GM12878 (cell line): Measurements from ENCODE around the gene PIGU. TPM values are rescaled to one million over a fixed set of nuclear protein-coding genes. Genes with fewer than 3 reads are reported as not detected.

ENCODE experiments used
- ATAC-seq: fragments of 200-7000 bp; cut with Tn5 transposase; 3 replicates; pipeline ENCODE4 v1.9.1; 2020; ENCODE audit warnings: mild to moderate bottlenecking, moderate library complexity
- BruUV-seq: library from RNA; stranded (reverse); fragments of 400-500 nt; replicated peaks from 2 replicates; lab custom pipeline; 2021; lab: Mats Ljungman, UMichigan
- CTCF ChIA-PET: fragments of 300-600 bp; sonication (Branson Sonifier 250); formaldehyde crosslinking; extraction: SDS; loops from one replicate; lab custom pipeline; 2021; ENCODE audit warnings: inconsistent platforms; lab: Yijun Ruan, JAX
- POLR2A ChIA-PET: fragments of 350-600 bp; formaldehyde crosslinking; extraction: SDS; loops from one replicate; lab custom pipeline; 2021; ENCODE audit warnings: inconsistent platforms; lab: Charles Lee
- RAD21 ChIA-PET: fragments of 300-600 bp; sonication (Branson Sonifier 250); formaldehyde crosslinking; loops from one replicate; lab custom pipeline; 2023; ENCODE audit warnings: antibody characterized with exemption; ENCODE audit not compliant: unreplicated experiment; lab: Charles Lee
- SMC1A ChIA-PET: fragments of 300-600 bp; sonication (Branson Sonifier 250); formaldehyde crosslinking; loops from one replicate; lab custom pipeline; 2023; ENCODE audit not compliant: unreplicated experiment, uncharacterized antibody; lab: Charles Lee
- DNase-seq: peaks from one replicate; pipeline ENCODE4 v3.0.0-alpha.2; 2011; ENCODE audit warnings: low read depth, low spot score
- FAIRE-seq: peaks from 3 replicates; lab custom pipeline; 2011; peaks lifted over from hg19 to GRCh38; lab: Jason Lieb, UNC
- H2AFZ ChIP-seq: 2 replicates; pipeline ENCODE4 v1.6.0; 2011; ENCODE audit warnings: low read depth, low read length, control low read depth; ENCODE audit not compliant: control insufficient read depth
- H3K27ac ChIP-seq: 2 replicates; pipeline ENCODE4 v1.5.1; 2011; ENCODE audit warnings: control low read depth; ENCODE audit not compliant: control insufficient read depth, insufficient read depth
- H3K27me3 ChIP-seq, 2 experiments: replicated peaks in 1 of 2; 2 replicates each; pipeline versions ENCODE4 v1.6.0 to v1.6.1; 2011; ENCODE audit warnings: low read length in 1 of 2; ENCODE audit not compliant: control insufficient read depth in 2 of 2, insufficient read depth in 2 of 2
- H3K36me3 ChIP-seq, 2 experiments: 2 replicates each; pipeline ENCODE4 v1.5.1; 2011; ENCODE audit warnings: low read length in 1 of 2; ENCODE audit not compliant: control insufficient read depth in 2 of 2, insufficient read depth in 2 of 2
- H3K4me1 ChIP-seq: 2 replicates; pipeline ENCODE4 v1.6.1; 2011; ENCODE audit warnings: mild to moderate bottlenecking, low read length, moderate library complexity, mixed read lengths; ENCODE audit not compliant: control insufficient read depth, insufficient read depth
- H3K4me2 ChIP-seq: 2 replicates; pipeline ENCODE4 v1.6.0; 2011; ENCODE audit warnings: control low read depth; ENCODE audit not compliant: control insufficient read depth, insufficient read depth
- H3K4me3 ChIP-seq: fragments of 200-600 bp; sonication (generic); 2 replicates; pipeline ENCODE4 v1.5.1; 2016
- H3K79me2 ChIP-seq: 2 replicates; pipeline ENCODE4 v1.6.0; 2011; ENCODE audit warnings: low read length; ENCODE audit not compliant: control insufficient read depth, insufficient read depth
- H3K9ac ChIP-seq: 2 replicates; pipeline ENCODE4 v1.8.0; 2011; ENCODE audit warnings: low read length, control low read depth, mixed read lengths; ENCODE audit not compliant: control insufficient read depth, insufficient read depth
- H3K9me3 ChIP-seq: replicated peaks from 3 replicates; pipeline ENCODE4 v1.5.1; 2011; ENCODE audit warnings: mild to moderate bottlenecking, low read length; ENCODE audit not compliant: control insufficient read depth, insufficient read depth
- H4K20me1 ChIP-seq: 2 replicates; pipeline ENCODE4 v1.6.0; 2011; ENCODE audit not compliant: control insufficient read depth, insufficient read depth
- BCL11A ChIP-seq: IDR thresholded peaks from 2 replicates; pipeline ENCODE4 v1.6.1; 2011; ENCODE audit warnings: low read depth, low read length
- CHD2 ChIP-seq: IDR thresholded peaks from 2 replicates; pipeline ENCODE4 v1.6.1; 2011; ENCODE audit warnings: low read depth, low read length, improper control_type of control experiment, borderline replicate concordance
- FOXK2 ChIP-seq: fragments of 450-650 bp; IDR thresholded peaks from 2 replicates; pipeline ENCODE4 v1.6.1; 2017; ENCODE audit warnings: mild to moderate bottlenecking, moderate library complexity
- MTA2 ChIP-seq: fragments of 450-650 bp; IDR thresholded peaks from 2 replicates; pipeline ENCODE4 v1.6.1; 2016; ENCODE audit warnings: low read depth, mild to moderate bottlenecking, moderate library complexity
- NFYA ChIP-seq: IDR thresholded peaks from 2 replicates; pipeline ENCODE4 v1.6.1; 2011; ENCODE audit warnings: low read depth, mild to moderate bottlenecking, low read length, improper control_type of control experiment, borderline replicate concordance
- POLR2AphosphoS2 ChIP-seq: IDR thresholded peaks from 2 replicates; pipeline ENCODE4 v1.6.1; 2011; ENCODE audit warnings: low read depth, mild to moderate bottlenecking, low read length, improper control_type of control experiment, moderate library complexity
- PRDM15 ChIP-seq: fragments of 450-650 bp; formaldehyde crosslinking; IDR thresholded peaks from 2 replicates; pipeline ENCODE4 v1.4.0; 2020; ENCODE audit warnings: mild to moderate bottlenecking, moderate library complexity
- RB1 ChIP-seq: fragments of 450-650 bp; formaldehyde crosslinking; IDR thresholded peaks from 2 replicates; pipeline ENCODE4 v1.6.1; 2017; ENCODE audit warnings: mild to moderate bottlenecking, borderline replicate concordance
- SMARCA5 ChIP-seq: fragments of 450-650 bp; IDR thresholded peaks from 2 replicates; pipeline ENCODE4 v1.6.1; 2017; ENCODE audit warnings: mild to moderate bottlenecking
- SPI1 ChIP-seq: IDR thresholded peaks from 2 replicates; pipeline ENCODE4 v1.6.1; 2011; ENCODE audit warnings: low read depth, mild to moderate bottlenecking, low read length, moderate library complexity, borderline replicate concordance; ENCODE audit not compliant: insufficient read depth
- YBX1 ChIP-seq: fragments of 450-650 bp; IDR thresholded peaks from 2 replicates; pipeline ENCODE4 v1.6.1; 2016; ENCODE audit warnings: antibody characterized with exemption
- YY1 ChIP-seq: IDR thresholded peaks from 2 replicates; pipeline ENCODE4 v1.6.1; 2011; ENCODE audit warnings: low read depth, mild to moderate bottlenecking, low read length
- ZBTB4 ChIP-seq: fragments of 450-650 bp; formaldehyde crosslinking; IDR thresholded peaks from 2 replicates; pipeline ENCODE4 v1.4.0; 2022; ENCODE audit warnings: mild to moderate bottlenecking, moderate library complexity
- ZNF384 ChIP-seq: IDR thresholded peaks from 2 replicates; pipeline ENCODE4 v1.6.1; 2012; ENCODE audit warnings: low read depth, mild to moderate bottlenecking, low read length, improper control_type of control experiment, borderline replicate concordance
- WGBS: methylation state at CpG from one replicate; pipeline ENCODE4 v1.1.6; 2016; ENCODE audit warnings: low lambda C conversion rate; ENCODE audit not compliant: insufficient replicate concordance, insufficient coverage; ENCODE audit errors: missing lambda C conversion rate; 5-methylcytosine and 5-hydroxymethylcytosine counted together
- in situ Hi-C: fragments of 300-500 bp; cut with MboI; formaldehyde crosslinking; loops from 9 replicates; pipeline ENCODE4 v1.14.3; 2018; ENCODE audit warnings: mixed read lengths
- intact Hi-C: fragments of 100-400 bp; cut with micrococcal nuclease; formaldehyde crosslinking; loops from one replicate; pipeline ENCODE4 v1.14.2; 2022; ENCODE audit not compliant: unreplicated experiment
- polyA plus RNA-seq, 11 experiments: library from polyadenylated mRNA; depleted of rRNA in 4 of 11; unstranded in 6 of 11; stranded (reverse) in 5 of 11; fragments of >200 nt; fragmentation: Nextera tagmentation in 4 of 11; fragmentation: Illumina TruSeq in 1 of 11; extraction: Ambion mirVana in 4 of 11; extraction: Trizol in 1 of 11; gene quantifications; 1 replicate in 1 of 11; 2 replicates in 10 of 11; pipeline versions ENCODE4 v1.2.1 to v1.2.3, GENCODE V29; 2011 to 2016; ENCODE audit warnings: inconsistent platforms in 2 of 11, missing spikeins in 2 of 11, low read depth in 1 of 11
- total RNA-seq, 4 experiments: library from RNA; depleted of rRNA in 3 of 4; stranded (reverse); fragments of >200 nt in 3 of 4; fragmentation: Illumina TruSeq in 1 of 4; extraction: Trizol in 1 of 4; gene quantifications; 2 replicates each; pipeline versions ENCODE4 v1.2.1 to v1.2.3, GENCODE V29; 2013 to 2021

The PIGU gene
- total and polyA plus RNA-seq, 10 of the 15 experiments (the other 5 are each of a cell fraction or from before 2014, with no cell fraction given): 4.1 to 88.2 (median 25.0) TPM

DNA sequence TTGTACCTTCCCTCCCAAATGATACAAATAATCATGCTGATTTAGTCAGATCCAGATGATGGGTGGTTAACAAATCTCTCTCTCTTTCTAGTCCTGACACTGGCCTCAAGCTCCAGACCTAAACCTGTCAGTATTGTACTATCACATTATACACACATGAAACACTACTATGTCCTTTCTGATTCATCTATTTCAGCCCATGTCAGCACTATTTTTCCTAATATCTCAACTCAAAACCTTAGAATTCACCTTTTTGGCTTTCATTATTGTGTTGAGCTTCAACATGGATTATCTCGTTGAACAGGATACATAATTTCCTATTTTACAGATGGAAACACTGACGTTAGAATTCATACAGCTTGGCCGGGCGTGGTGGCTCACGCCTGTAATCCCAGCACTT lies 3.5 kb downstream of the PIGU start (continued):
- no peak for TF ChIP-seq ZBTB4 (CRISPR knock-in tag)
- TF ChIP-seq YY1: no peak
- no peak for TF ChIP-seq RB1
- no peak for TF ChIP-seq POLR2AphosphoS2
- no peak for TF ChIP-seq NFYA

GRCh38 chr20:34669094-34669493 lies 7.8 kb downstream of the PIGU start:
- no peak overlapping the region for H2AFZ ChIP-seq
- H4K20me1 ChIP-seq: no peaks in the 10 kb centered on the region
- no peaks in the 10 kb centered on the region for H3K9me3 ChIP-seq
- CTCF ChIA-PET: no interaction called here
- no peaks in the 10 kb centered on the region for H3K4me1 ChIP-seq
- no peak overlapping the region for H3K4me3 ChIP-seq
- intact Hi-C loops (no loop called here), in situ Hi-C loops (no loop called here)
- FAIRE-seq: no peak
- no peak overlapping the region for H3K27ac ChIP-seq
- H3K36me3 ChIP-seq: no peaks in the 10 kb centered on the region; a peak in 1 of 4 replicates
- SMC1A ChIA-PET: no interaction called here
- no peak overlapping the region for H3K9ac ChIP-seq
- TF ChIP-seq SMARCA5 (no peak), ZNF384 (no peak), SPI1 (no peak), PRDM15 (CRISPR knock-in tag) (no peak), CHD2 (no peak), YBX1 (no peak), FOXK2 (no peak), BCL11A (no peak), MTA2 (no peak)
- H3K27me3 ChIP-seq: no peaks in the 10 kb centered on the region
- no peak for DNase-seq
- no peak for ATAC-seq
- POLR2A ChIA-PET: no interaction called here
- WGBS: 90% methylated on average over 1 of the region's 1 CpG
- no peaks in the 10 kb centered on the region for H3K79me2 ChIP-seq
- no peak overlapping the region for H3K4me2 ChIP-seq
- BruUV-seq: no TSS peak
- RAD21 ChIA-PET: no interaction called here
